Hepatocyte (in vitro differentiated cells): ENCODE results near the gene WDFY4. TPM values are rescaled to one million over a fixed set of nuclear protein-coding genes. Genes with fewer than 3 reads are reported as not detected.

ENCODE experiments used
- DNase-seq: peaks from one replicate; pipeline ENCODE4 v3.0.0-alpha.2; 2016; ENCODE audit warnings: low spot score
- H2AFZ ChIP-seq: fragments of 200-600 bp; sonication (generic); 2 replicates; pipeline ENCODE4 v1.6.0; 2016; ENCODE audit warnings: antibody characterized with exemption, mild to moderate bottlenecking
- H3K27ac ChIP-seq: fragments of 200-600 bp; sonication (generic); 2 replicates; pipeline ENCODE4 v1.5.1; 2016; ENCODE audit warnings: mild to moderate bottlenecking
- H3K27me3 ChIP-seq: fragments of 200-600 bp; sonication (generic); 2 replicates; pipeline ENCODE4 v1.6.1; 2016
- H3K36me3 ChIP-seq: fragments of 200-600 bp; sonication (generic); replicated peaks from 2 replicates; pipeline ENCODE4 v1.5.1; 2016; ENCODE audit warnings: low read depth; ENCODE audit not compliant: insufficient read depth
- H3K4me1 ChIP-seq: fragments of 200-600 bp; sonication (generic); 2 replicates; pipeline ENCODE4 v1.5.1; 2016; ENCODE audit warnings: mild to moderate bottlenecking, moderate library complexity; ENCODE audit not compliant: insufficient read depth
- H3K4me2 ChIP-seq: fragments of 200-600 bp; sonication (generic); 2 replicates; pipeline ENCODE4 v1.6.0; 2016
- H3K4me3 ChIP-seq: fragments of 200-600 bp; sonication (generic); 2 replicates; pipeline ENCODE4 v1.5.1; 2016; ENCODE audit warnings: mild to moderate bottlenecking
- H3K79me2 ChIP-seq: fragments of 200-600 bp; sonication (generic); 2 replicates; pipeline ENCODE4 v1.6.0; 2017; ENCODE audit warnings: mild to moderate bottlenecking
- H3K9me2 ChIP-seq: fragments of 200-600 bp; sonication (generic); replicated peaks from 2 replicates; pipeline ENCODE4 v1.6.0; 2017; ENCODE audit warnings: mild to moderate bottlenecking; ENCODE audit not compliant: insufficient read depth
- H3K9me3 ChIP-seq: fragments of 200-600 bp; sonication (generic); 2 replicates; pipeline ENCODE4 v1.5.1; 2016; ENCODE audit warnings: low read depth, mild to moderate bottlenecking
- H4K20me1 ChIP-seq: fragments of 200-600 bp; sonication (generic); 2 replicates; pipeline ENCODE4 v1.6.0; 2016; ENCODE audit warnings: mild to moderate bottlenecking; ENCODE audit not compliant: insufficient read depth, poor library complexity, severe bottlenecking
- EZH2 ChIP-seq: fragments of 200-600 bp; sonication (generic); IDR thresholded peaks from 2 replicates; pipeline ENCODE4 v1.6.1; 2016; ENCODE audit warnings: antibody characterized with exemption, mild to moderate bottlenecking, borderline replicate concordance
- EZH2phosphoT487 ChIP-seq: fragments of 200-600 bp; sonication (generic); IDR thresholded peaks from one replicate; pipeline ENCODE4 v1.6.1; 2018; ENCODE audit warnings: antibody characterized with exemption, mild to moderate bottlenecking, low read depth, moderate library complexity; ENCODE audit not compliant: unreplicated experiment, severe bottlenecking
- WGBS: methylation state at CpG from one replicate; pipeline ENCODE4 v1.1.6; 2016; ENCODE audit warnings: low lambda C conversion rate; ENCODE audit errors: missing lambda C conversion rate; 5-methylcytosine and 5-hydroxymethylcytosine counted together
- polyA plus RNA-seq: library from polyadenylated mRNA; unstranded; fragments of >200 nt; fragmentation: Nextera tagmentation; extraction: Ambion mirVana; gene quantifications from 2 replicates; pipeline ENCODE4 v1.2.1, GENCODE V29; 2016
- total RNA-seq: library from RNA; depleted of rRNA; stranded (reverse); fragments of >200 nt; gene quantifications from 2 replicates; pipeline ENCODE4 v1.2.3, GENCODE V29; 2014
- TF ChIP-seq, protein P1 (sequence below): fragments of 200-600 bp; sonication (generic); IDR thresholded peaks from 2 replicates; pipeline ENCODE4 v1.5.1; 2016; ENCODE audit warnings: antibody characterized with exemption, mild to moderate bottlenecking; ENCODE audit not compliant: poor library complexity

The WDFY4 gene
- total and polyA plus RNA-seq, 2 experiments from 2014 or later: 0.43 to 0.91 TPM

DNA sequence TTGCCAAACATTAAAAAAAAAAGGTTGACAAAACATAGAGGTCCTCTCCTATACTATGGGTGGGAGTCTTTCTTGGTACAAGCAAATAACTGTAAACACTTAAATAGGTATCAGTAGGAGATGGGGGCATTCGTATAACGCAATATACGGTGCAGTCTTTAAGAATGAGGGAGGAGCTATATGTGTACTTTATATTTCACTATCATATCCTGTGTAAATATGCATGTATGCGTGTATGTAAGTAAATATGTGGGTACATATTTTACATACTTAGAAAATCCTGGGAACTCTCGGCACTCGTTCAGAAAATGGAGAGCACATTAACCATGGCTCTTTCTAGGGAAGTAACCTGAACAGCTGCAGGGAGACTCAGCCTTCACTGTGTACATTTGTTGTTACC, 337.0 kb downstream of the WDFY4 start:
- H2AFZ ChIP-seq: no peak overlapping the region
- no peak overlapping the region for H3K27ac ChIP-seq
- H3K4me1 ChIP-seq: peaks cover 5% of the 10 kb centered on the region
- TF ChIP-seq EZH2: no peak
- no peak for TF ChIP-seq EZH2phosphoT487
- TF ChIP-seq, protein P1, sequence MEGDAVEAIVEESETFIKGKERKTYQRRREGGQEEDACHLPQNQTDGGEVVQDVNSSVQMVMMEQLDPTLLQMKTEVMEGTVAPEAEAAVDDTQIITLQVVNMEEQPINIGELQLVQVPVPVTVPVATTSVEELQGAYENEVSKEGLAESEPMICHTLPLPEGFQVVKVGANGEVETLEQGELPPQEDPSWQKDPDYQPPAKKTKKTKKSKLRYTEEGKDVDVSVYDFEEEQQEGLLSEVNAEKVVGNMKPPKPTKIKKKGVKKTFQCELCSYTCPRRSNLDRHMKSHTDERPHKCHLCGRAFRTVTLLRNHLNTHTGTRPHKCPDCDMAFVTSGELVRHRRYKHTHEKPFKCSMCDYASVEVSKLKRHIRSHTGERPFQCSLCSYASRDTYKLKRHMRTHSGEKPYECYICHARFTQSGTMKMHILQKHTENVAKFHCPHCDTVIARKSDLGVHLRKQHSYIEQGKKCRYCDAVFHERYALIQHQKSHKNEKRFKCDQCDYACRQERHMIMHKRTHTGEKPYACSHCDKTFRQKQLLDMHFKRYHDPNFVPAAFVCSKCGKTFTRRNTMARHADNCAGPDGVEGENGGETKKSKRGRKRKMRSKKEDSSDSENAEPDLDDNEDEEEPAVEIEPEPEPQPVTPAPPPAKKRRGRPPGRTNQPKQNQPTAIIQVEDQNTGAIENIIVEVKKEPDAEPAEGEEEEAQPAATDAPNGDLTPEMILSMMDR: no peak
- H3K27me3 ChIP-seq: no peaks in the 10 kb centered on the region
- no peaks in the 10 kb centered on the region for H3K9me3 ChIP-seq
- H3K36me3 ChIP-seq: no peaks in the 10 kb centered on the region
- no peaks in the 10 kb centered on the region for H4K20me1 ChIP-seq
- no peaks in the 10 kb centered on the region for H3K79me2 ChIP-seq
- WGBS: 92% methylated on average over 6 of the region's 6 CpGs
- no peak overlapping the region for H3K4me3 ChIP-seq
- H3K4me2 ChIP-seq: no peak overlapping the region
- no peaks in the 10 kb centered on the region for H3K9me2 ChIP-seq
- DNase-seq: no peak

DNA sequence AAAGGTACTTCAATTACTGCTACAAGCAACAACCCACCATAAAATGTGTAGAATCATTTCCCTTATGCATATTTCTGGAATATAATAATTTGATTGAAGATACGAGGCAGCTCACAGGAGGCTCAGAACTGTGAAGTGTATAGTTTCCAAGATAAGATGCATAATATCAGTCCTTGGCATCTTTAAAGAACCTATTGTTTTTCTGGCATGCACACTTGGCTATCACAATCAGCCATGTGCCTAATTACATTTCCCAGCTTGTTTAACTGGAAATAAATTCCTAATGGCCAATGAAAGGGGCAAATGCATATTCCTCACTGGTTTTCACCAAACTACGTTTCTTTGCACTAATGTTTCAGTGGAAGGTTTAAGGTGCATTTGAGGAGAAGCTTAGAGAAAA, 338.4 kb downstream of the WDFY4 start:
- H4K20me1 ChIP-seq: no peaks in the 10 kb centered on the region
- no peak for DNase-seq
- H3K79me2 ChIP-seq: no peaks in the 10 kb centered on the region
- no peaks in the 10 kb centered on the region for H3K36me3 ChIP-seq
- H3K27me3 ChIP-seq: no peaks in the 10 kb centered on the region
- no peak for TF ChIP-seq EZH2phosphoT487
- TF ChIP-seq EZH2: no peak
- TF ChIP-seq, protein P1: no peak
- WGBS: 80% methylated on average over 2 of the region's 2 CpGs
- no peaks in the 10 kb centered on the region for H3K9me3 ChIP-seq
- peaks cover 5% of the 10 kb centered on the region for H3K4me1 ChIP-seq
- H3K4me3 ChIP-seq: no peak overlapping the region
- no peak overlapping the region for H2AFZ ChIP-seq
- no peaks in the 10 kb centered on the region for H3K9me2 ChIP-seq
- H3K4me2 ChIP-seq: no peak overlapping the region
- no peak overlapping the region for H3K27ac ChIP-seq

DNA sequence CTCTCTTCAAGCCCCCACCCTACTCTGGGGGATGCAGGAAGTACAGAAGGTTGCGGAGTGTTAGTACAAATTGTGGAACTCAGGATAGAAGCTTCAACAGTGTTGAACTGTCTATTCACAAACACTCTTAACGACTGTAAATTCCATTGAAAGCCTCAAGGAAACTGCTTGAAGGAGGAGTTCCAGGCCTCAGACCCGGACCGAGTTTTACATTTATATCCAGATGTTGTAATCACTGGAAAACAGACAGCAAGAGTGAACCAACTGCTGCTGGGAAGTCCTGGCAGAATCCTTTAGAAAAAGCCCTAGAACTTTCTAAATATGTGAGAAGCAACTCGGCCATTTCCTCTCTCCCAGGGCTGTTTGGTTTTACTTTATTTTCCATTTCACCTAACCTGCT, 339.1 kb downstream of the WDFY4 start:
- Histone ChIP-seq H3K27ac (peak overlapping the region; percentile 73), H3K4me2 (no peak overlapping the region)

More for the DNA sequence above, 339.1 kb downstream of the WDFY4 start:
- no peaks in the 10 kb centered on the region for H3K36me3 ChIP-seq
- H3K9me3 ChIP-seq: no peaks in the 10 kb centered on the region
- no peak overlapping the region for H2AFZ ChIP-seq
- peaks cover 5% of the 10 kb centered on the region for H3K4me1 ChIP-seq
- WGBS: 45% methylated on average over 5 of the region's 5 CpGs
- no peaks in the 10 kb centered on the region for H3K79me2 ChIP-seq
- no peaks in the 10 kb centered on the region for H4K20me1 ChIP-seq
- H3K4me3 ChIP-seq: no peak overlapping the region
- DNase-seq: peak; percentile 44
- no peaks in the 10 kb centered on the region for H3K27me3 ChIP-seq
- TF ChIP-seq, protein P1: no peak
- TF ChIP-seq EZH2phosphoT487 (no peak), EZH2 (no peak)
- H3K9me2 ChIP-seq: no peaks in the 10 kb centered on the region
